ENCODE data around the gene PRDM15. TPM values are rescaled to one million over a fixed set of nuclear protein-coding genes. Genes with fewer than 3 reads are reported as not detected.

PRDM15 gene
- total and polyA plus RNA-seq, 5 donors from 2014 or later, result 0.75 to 13.2 (median 1.7) TPM

- DNase-seq (no peak), ATAC-seq (ENCODE audit: low read depth in 2 of 2) (no peak)
- no peaks in the 10 kb centered on the region for H3K4me1 ChIP-seq (ENCODE audit: control insufficient read depth, insufficient read depth, low read length, poor library complexity, severe bottlenecking)
- H3K9me3 ChIP-seq (ENCODE audit: control insufficient read depth in 2 of 2, low read length in 2 of 2), result no peaks in the 10 kb centered on the region
- Mint-ChIP-seq H3K4me1 (no peaks in the 10 kb centered on the region), H3K27ac (no peak overlapping the region), H3K36me3 (no peaks in the 10 kb centered on the region), H3K4me3 (no peak overlapping the region), H3K9me3 (no peaks in the 10 kb centered on the region), H3K27me3 (peaks cover 12% of the 10 kb centered on the region)
- no peak overlapping the region for H3K27ac ChIP-seq (ENCODE audit: insufficient read depth, low read length, poor library complexity, severe bottlenecking)
- H3K27me3 ChIP-seq (ENCODE audit: control insufficient read depth, insufficient read depth, low read length), result peaks cover 2% of the 10 kb centered on the region
- H3K4me3 ChIP-seq (ENCODE audit: low read depth, low read length), result no peak overlapping the region
- no peaks in the 10 kb centered on the region for H3K36me3 ChIP-seq (ENCODE audit: control insufficient read depth, insufficient read depth, low read length)
These were observed 128.5 kb downstream of the PRDM15 start for GRCh38 chr21:41750532-41751151.

DNA sequence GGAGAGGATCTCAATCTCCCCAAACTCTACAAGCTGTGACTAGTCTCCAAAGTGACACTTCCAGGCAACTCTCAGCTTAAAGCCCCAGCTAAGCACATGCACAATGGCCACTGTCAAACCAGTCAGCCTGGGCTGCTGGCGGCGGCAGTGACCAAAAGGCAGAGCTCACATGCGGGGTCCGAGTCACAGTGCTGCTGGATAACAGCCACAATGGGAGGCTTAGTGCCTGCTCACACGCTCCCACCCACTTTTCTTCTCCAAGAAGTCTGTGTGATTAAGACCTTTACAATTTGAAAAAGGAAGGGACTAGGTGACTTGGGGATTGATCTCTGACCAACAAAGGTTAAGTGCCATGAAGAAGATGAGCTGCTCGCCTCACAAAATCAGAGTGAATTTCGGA, 129.1 kb downstream of the PRDM15 start:
- Mint-ChIP-seq H3K4me1 (no peaks in the 10 kb centered on the region), H3K9me3 (no peaks in the 10 kb centered on the region), H3K27ac (no peak overlapping the region), H3K36me3 (no peaks in the 10 kb centered on the region), H3K27me3 (peaks cover 7% of the 10 kb centered on the region), H3K4me3 (no peak overlapping the region)
- Histone ChIP-seq H3K27ac (ENCODE audit: insufficient read depth, low read length, poor library complexity, severe bottlenecking) (no peak overlapping the region), H3K4me1 (ENCODE audit: control insufficient read depth, insufficient read depth, low read length, poor library complexity, severe bottlenecking) (no peaks in the 10 kb centered on the region), H3K9me3 (ENCODE audit: control insufficient read depth in 2 of 2, low read length in 2 of 2) (no peaks in the 10 kb centered on the region), H3K4me3 (ENCODE audit: low read depth, low read length) (no peak overlapping the region), H3K27me3 (ENCODE audit: control insufficient read depth, insufficient read depth, low read length) (peaks cover 2% of the 10 kb centered on the region), H3K36me3 (ENCODE audit: control insufficient read depth, insufficient read depth, low read length) (no peaks in the 10 kb centered on the region)
- DNase-seq (no peak), ATAC-seq (ENCODE audit: low read depth in 2 of 2) (no peak)

GRCh38 chr21:41749286-41749685, 129.9 kb downstream of the PRDM15 start:
- peaks cover 7% of the 10 kb centered on the region for H3K27me3 Mint-ChIP-seq
- H3K4me1 Mint-ChIP-seq, result no peaks in the 10 kb centered on the region
- Histone ChIP-seq H3K4me3 (ENCODE audit: low read depth, low read length) (no peak overlapping the region), H3K36me3 (ENCODE audit: control insufficient read depth, insufficient read depth, low read length) (no peaks in the 10 kb centered on the region), H3K4me1 (ENCODE audit: control insufficient read depth, insufficient read depth, low read length, poor library complexity, severe bottlenecking) (no peaks in the 10 kb centered on the region), H3K27me3 (ENCODE audit: control insufficient read depth, insufficient read depth, low read length) (peaks cover 2% of the 10 kb centered on the region), H3K27ac (ENCODE audit: insufficient read depth, low read length, poor library complexity, severe bottlenecking) (no peak overlapping the region), H3K9me3 (ENCODE audit: control insufficient read depth in 2 of 2, low read length in 2 of 2) (no peaks in the 10 kb centered on the region)
- DNase-seq (no peak), ATAC-seq (ENCODE audit: low read depth in 2 of 2) (no peak)
- peaks cover 0 to 2% (median 0%) of the 10 kb centered on the region in 7 donors for H3K9me3 Mint-ChIP-seq
- H3K27ac Mint-ChIP-seq, result no peak overlapping the region
- no peaks in the 10 kb centered on the region for H3K36me3 Mint-ChIP-seq
- no peak overlapping the region for H3K4me3 Mint-ChIP-seq

Other genes with a start within 250 kb of the PRDM15 start
- 0.52 TPM for gene RIPK4, start 112.3 kb downstream of the PRDM15 start, total RNA-seq
- under 1 TPM in 2 of 4 donors, not detected in 2; 0.39 to 0.41 TPM for gene RIPK4, start 112.3 kb downstream of the PRDM15 start, polyA plus RNA-seq
- gene C2CD2, start 74.7 kb upstream of the PRDM15 start, total RNA-seq, result 15.3 TPM
- gene C2CD2, start 74.7 kb upstream of the PRDM15 start, polyA plus RNA-seq, result 1 to 10 TPM; 1.7 to 2.9 (median 2.0) TPM
- 107 TPM for gene ZBTB21, start 131.0 kb upstream of the PRDM15 start, total RNA-seq
- 1 to 10 TPM; 2.4 to 8.0 (median 5.2) TPM for gene ZBTB21, start 131.0 kb upstream of the PRDM15 start, polyA plus RNA-seq
- gene UMODL1, start 192.0 kb upstream of the PRDM15 start, total RNA-seq, result 0.35 TPM
- under 1 TPM in 3 of 4 donors, not detected in 1; 0.05 to 0.10 (median 0.05) TPM for gene UMODL1, start 192.0 kb upstream of the PRDM15 start, polyA plus RNA-seq

All from CD4-positive, CD25-positive, alpha-beta regulatory T cell (primary cell).